ENCODE data around the gene FAM174B. TPM values are rescaled to one million over a fixed set of nuclear protein-coding genes. Genes with fewer than 3 reads are reported as not detected.
A peak's percentile ranks its signal among the peaks of the same experiment; 100 is the strongest.

FAM174B gene
- total and polyA plus RNA-seq, 10 of the 15 experiments (the other 5 are each of a cell fraction or from before 2014, with no cell fraction given): 0.71 to 15.9 (median 4.2) TPM

GRCh38 chr15:92638709-92639365, 16.7 kb downstream of the FAM174B start:
- Histone ChIP-seq H3K27me3 (replicated peaks in 1 of 2; ENCODE audit: control insufficient read depth in 2 of 2, insufficient read depth in 2 of 2, low read length in 1 of 2) (no peaks in the 10 kb centered on the region), H3K4me1 (ENCODE audit: control insufficient read depth, insufficient read depth, low read length) (peaks cover 32% of the 10 kb centered on the region), H2AFZ (ENCODE audit: control insufficient read depth, low read depth, low read length) (no peak overlapping the region), H3K4me2 (ENCODE audit: control insufficient read depth, insufficient read depth) (peak overlapping the region; percentile 46), H3K79me2 (ENCODE audit: control insufficient read depth, insufficient read depth, low read length) (peaks cover 56% of the 10 kb centered on the region), H3K9me3 (replicated peaks; ENCODE audit: control insufficient read depth, insufficient read depth, low read length) (peaks cover 13% of the 10 kb centered on the region; the same call in 2 of the 3 replicates), H3K27ac (ENCODE audit: control insufficient read depth, insufficient read depth) (peak overlapping the region; percentile 62), H4K20me1 (ENCODE audit: control insufficient read depth, insufficient read depth) (no peaks in the 10 kb centered on the region), H3K4me3 (no peak overlapping the region), H3K36me3 (ENCODE audit: control insufficient read depth in 2 of 2, insufficient read depth in 2 of 2, low read length in 1 of 2) (no peaks in the 10 kb centered on the region), H3K9ac (ENCODE audit: control insufficient read depth, insufficient read depth, low read length) (no peak overlapping the region)
- 63% methylated on average over 15 of the region's 15 CpGs for WGBS (ENCODE audit: insufficient coverage, insufficient replicate concordance, low lambda C conversion rate, missing lambda C conversion rate)
- FAIRE-seq: no peak
- no peak for DNase-seq (ENCODE audit: low read depth, low spot score)
- intact Hi-C loops (cut with micrococcal nuclease; ENCODE audit: unreplicated experiment): no loop called here
- ATAC-seq: no peak
- ChIA-PET RAD21 (ENCODE audit: unreplicated experiment) (no interaction called here), SMC1A (ENCODE audit: uncharacterized antibody, unreplicated experiment) (interaction anchor here (0.8 kb wide), 1 partner anchor 14 kb away, joined by 4 read pairs; no protein-coding TSS in a partner anchor), CTCF (interaction anchor here (2.8 kb wide), 1 partner anchor 13 kb away, joined by 7 read pairs; no protein-coding TSS in a partner anchor), POLR2A (no interaction called here)
- no TSS peak for BruUV-seq (replicated peaks)
- 0 out of 2 replicates have a peak, but pooled peaks have one; percentile 26 for TF ChIP-seq POLR2A (IDR thresholded peaks at IDR 0.05; ENCODE audit: low read depth, low read length)
- peak; percentile 29 for TF ChIP-seq USF1 (IDR thresholded peaks at IDR 0.05; ENCODE audit: borderline replicate concordance, extremely low read length, insufficient read depth, low read depth, low read length)
- TF ChIP-seq, protein P1, sequence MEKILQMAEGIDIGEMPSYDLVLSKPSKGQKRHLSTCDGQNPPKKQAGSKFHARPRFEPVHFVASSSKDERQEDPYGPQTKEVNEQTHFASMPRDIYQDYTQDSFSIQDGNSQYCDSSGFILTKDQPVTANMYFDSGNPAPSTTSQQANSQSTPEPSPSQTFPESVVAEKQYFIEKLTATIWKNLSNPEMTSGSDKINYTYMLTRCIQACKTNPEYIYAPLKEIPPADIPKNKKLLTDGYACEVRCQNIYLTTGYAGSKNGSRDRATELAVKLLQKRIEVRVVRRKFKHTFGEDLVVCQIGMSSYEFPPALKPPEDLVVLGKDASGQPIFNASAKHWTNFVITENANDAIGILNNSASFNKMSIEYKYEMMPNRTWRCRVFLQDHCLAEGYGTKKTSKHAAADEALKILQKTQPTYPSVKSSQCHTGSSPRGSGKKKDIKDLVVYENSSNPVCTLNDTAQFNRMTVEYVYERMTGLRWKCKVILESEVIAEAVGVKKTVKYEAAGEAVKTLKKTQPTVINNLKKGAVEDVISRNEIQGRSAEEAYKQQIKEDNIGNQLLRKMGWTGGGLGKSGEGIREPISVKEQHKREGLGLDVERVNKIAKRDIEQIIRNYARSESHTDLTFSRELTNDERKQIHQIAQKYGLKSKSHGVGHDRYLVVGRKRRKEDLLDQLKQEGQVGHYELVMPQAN (conservative IDR thresholded peaks at IDR 0.05): no peak
- 0 out of 2 replicates have a peak, but pooled peaks have one; percentile 10 for TF ChIP-seq SPI1 (IDR thresholded peaks at IDR 0.05; ENCODE audit: borderline replicate concordance, insufficient read depth, low read depth, low read length)
- in situ Hi-C loops (cut with MboI): no loop called here
